ENCODE measurements around the gene CDC42.
"Not testable (repeated sequence)": the region's sequence is repeated elsewhere in the genome, so short reads cannot be mapped to it uniquely, and the experiment has no call there.

Gene CDC42
- long read RNA-seq, donor 1, partial matches to known transcripts: 24 of 155 reads
- long read RNA-seq, donor 1, other reads (novel, unspliced or antisense): 127 of 155 reads
- long read RNA-seq, donor 2, partial matches to known transcripts: 113 of 191 reads
- long read RNA-seq, donor 2, other reads (novel, unspliced or antisense): 76 of 191 reads
- long read RNA-seq, donor 3, partial matches to known transcripts: 214 of 261 reads
- long read RNA-seq, donor 3, other reads (novel, unspliced or antisense): 45 of 261 reads
- long read RNA-seq, donor 4, transcript CDC42-202 (7 exons, 2,256 nt): major isoform, 5 of 234 reads
- long read RNA-seq, donor 4, partial matches to known transcripts: 229 of 234 reads
- long read RNA-seq, donor 4, other reads (novel, unspliced or antisense): 0 of 234 reads
- long read RNA-seq, donor 5, partial matches to known transcripts: 42 of 138 reads
- long read RNA-seq, donor 5, other reads (novel, unspliced or antisense): 94 of 138 reads
- long read RNA-seq, donor 6, partial matches to known transcripts: 104 of 187 reads
- long read RNA-seq, donor 6, other reads (novel, unspliced or antisense): 82 of 187 reads
- long read RNA-seq, donor 7, partial matches to known transcripts: 589 of 729 reads
- long read RNA-seq, donor 7, other reads (novel, unspliced or antisense): 137 of 729 reads
- long read RNA-seq, donor 8, transcript CDC42-203 (6 exons, 2,274 nt): major isoform, 6 of 253 reads
- long read RNA-seq, donor 8, partial matches to known transcripts: 140 of 253 reads
- long read RNA-seq, donor 8, other reads (novel, unspliced or antisense): 107 of 253 reads

GRCh38 chr1:22052115-22053016 is at the start of gene CDC42:
Gene CDC42, plus strand, starts transcription at chr1:22052709. Its CDS starts 25,770 bp downstream, at chr1:22078479.
- peak; percentile 88 for DNase-seq

- DNase-seq: not testable (repeated sequence)
Measured at GRCh38 chr1:22002875-22003274, 49.6 kb upstream of the CDC42 start.

GRCh38 chr1:22003959-22004358 is 48.5 kb upstream of the CDC42 start:
- not testable (repeated sequence) for DNase-seq

GRCh38 chr1:22005261-22006149 is 47.0 kb upstream of the CDC42 start:
- DNase-seq: not testable (repeated sequence)

GRCh38 chr1:22006736-22007135 is 45.8 kb upstream of the CDC42 start:
- DNase-seq: not testable (repeated sequence)

- not testable (repeated sequence) for DNase-seq
Measured at GRCh38 chr1:22007262-22007661, 45.2 kb upstream of the CDC42 start.

- DNase-seq: not testable (repeated sequence)
Measured at GRCh38 chr1:22009566-22009965, 42.9 kb upstream of the CDC42 start.

- DNase-seq: not testable (repeated sequence)
Measured at GRCh38 chr1:22012752-22013151, 39.8 kb upstream of the CDC42 start.

GRCh38 chr1:22014575-22015206 is 37.8 kb upstream of the CDC42 start:
- DNase-seq: not testable (repeated sequence)

GRCh38 chr1:22018583-22019559 is 33.6 kb upstream of the CDC42 start:
- DNase-seq: no peak

GRCh38 chr1:22021061-22021460 is 31.4 kb upstream of the CDC42 start:
- no peak for DNase-seq

- peak; percentile 87 for DNase-seq
Measured at GRCh38 chr1:22024485-22025367, 27.8 kb upstream of the CDC42 start.

GRCh38 chr1:22025368-22026155 is 26.9 kb upstream of the CDC42 start:
- peak; percentile 87 for DNase-seq

- DNase-seq: no peak
Measured at GRCh38 chr1:22026924-22027289, 25.6 kb upstream of the CDC42 start.

GRCh38 chr1:22030057-22030456 is 22.5 kb upstream of the CDC42 start:
- no peak for DNase-seq

- no peak for DNase-seq
Measured at GRCh38 chr1:22030473-22030872, 22.0 kb upstream of the CDC42 start.

- no peak for DNase-seq
Measured at GRCh38 chr1:22031214-22031962, 21.1 kb upstream of the CDC42 start.
